NCI-H2171 (cell line): ENCODE data around the gene STATH.
"Not testable (repeated sequence)": the region's sequence is repeated elsewhere in the genome, so short reads cannot be mapped to it uniquely, and the experiment has no call there.

Experiments used
- DNase-seq: peaks from one replicate; lab custom pipeline; 2025; lab: John Stamatoyannopoulos, UW

Gene STATH, protein sequence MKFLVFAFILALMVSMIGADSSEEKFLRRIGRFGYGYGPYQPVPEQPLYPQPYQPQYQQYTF

DNA sequence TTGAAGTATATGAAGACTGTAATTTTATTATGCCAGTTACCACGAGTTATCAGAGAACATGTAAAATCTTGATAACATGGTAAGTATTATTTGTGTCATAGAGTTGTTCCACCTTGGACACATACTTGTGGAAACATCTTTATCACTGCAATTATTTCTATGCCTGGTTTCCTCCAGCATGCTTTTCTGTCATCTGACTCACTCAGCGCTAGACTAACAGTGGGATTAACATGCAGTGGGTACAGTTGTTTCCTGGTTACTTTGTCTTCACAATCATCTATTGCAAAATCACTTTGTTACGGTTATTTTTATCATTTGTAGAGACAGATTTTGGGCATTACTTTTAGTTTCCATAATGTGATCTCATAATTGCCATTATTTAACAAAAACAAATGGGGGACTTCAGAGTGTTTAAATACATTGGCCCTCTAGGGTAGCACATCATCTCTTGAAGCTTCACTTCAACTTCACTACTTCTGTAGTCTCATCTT lies at the start of gene STATH:
TSS of gene STATH (plus strand) at position 441 of the 491 bp plus-strand sequence. CDS start 2,472 bp downstream, outside the sequence.
- no peak for DNase-seq

DNA sequence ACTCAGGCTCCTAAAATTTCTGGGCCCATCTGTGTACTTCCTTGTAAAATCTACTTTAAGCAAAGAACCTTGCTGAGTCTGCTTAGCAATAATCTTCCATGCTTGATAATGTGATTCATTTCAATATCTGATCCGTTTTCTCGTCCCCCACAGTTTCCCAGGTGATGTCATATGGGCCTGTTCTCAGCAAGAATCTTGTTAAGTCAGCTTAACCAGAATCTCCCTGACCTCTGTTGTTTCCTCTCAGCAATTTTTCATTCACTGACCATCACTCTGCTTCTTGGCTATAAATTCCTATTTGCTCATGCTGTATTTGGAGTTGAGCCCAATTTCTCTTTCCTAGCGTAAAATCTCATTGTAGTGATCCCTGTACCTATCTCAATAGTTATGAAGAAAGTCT lies 44.2 kb upstream of the STATH start:
- DNase-seq: no peak

- DNase-seq: no peak
Measured at GRCh38 chr4:69957209-69957608, 38.6 kb upstream of the STATH start.

GRCh38 chr4:69965628-69966027 lies 30.1 kb upstream of the STATH start, which contains the start of gene CSN2:
Gene CSN2, minus strand, starts transcription at chr4:69965728. Its CDS starts 4,733 bp downstream, at chr4:69960995.
- no peak for DNase-seq

DNA sequence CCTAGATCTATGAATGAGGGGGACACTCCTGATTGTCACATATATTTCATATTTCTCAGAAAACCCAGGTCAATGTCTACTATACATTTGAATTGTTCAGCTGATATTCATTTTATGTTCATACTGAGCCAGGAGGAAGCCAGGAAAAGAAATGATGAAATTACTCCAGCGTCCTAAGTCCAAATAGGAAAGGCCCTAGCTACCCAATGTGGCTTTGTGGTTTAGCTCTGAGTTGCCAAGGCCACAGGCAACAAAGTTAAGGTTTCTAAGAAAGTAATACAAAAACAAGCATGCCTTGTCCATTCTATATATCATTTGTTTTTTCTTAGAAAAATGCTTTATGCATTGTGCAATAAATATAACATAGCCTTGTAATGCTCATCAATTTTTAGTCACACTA lies 25.7 kb upstream of the STATH start:
- no peak for DNase-seq

DNA sequence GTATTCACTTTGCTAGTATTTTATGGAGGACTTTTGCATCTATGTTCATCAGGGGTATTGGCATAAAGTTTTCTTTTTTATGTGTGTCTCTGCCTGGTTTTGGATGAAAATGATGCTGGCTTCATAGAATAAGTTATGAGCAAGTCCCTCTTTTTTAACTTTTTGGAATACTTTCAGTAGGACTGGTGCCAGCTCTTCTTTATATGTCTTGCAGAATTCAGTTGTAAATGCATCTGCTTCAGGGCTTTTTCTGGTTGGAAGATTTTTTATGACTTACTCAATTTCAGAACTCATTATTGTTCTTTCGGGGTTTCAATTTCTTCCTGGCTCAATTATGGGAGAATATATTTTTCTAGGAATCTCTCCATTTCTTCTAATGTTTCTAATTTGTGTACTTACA lies 21.1 kb upstream of the STATH start:
- no peak for DNase-seq

GRCh38 chr4:69977582-69977981 lies 18.2 kb upstream of the STATH start:
- no peak for DNase-seq

GRCh38 chr4:69984030-69984443 lies 11.7 kb upstream of the STATH start:
- DNase-seq: no peak

GRCh38 chr4:69986663-69987062 lies 9.1 kb upstream of the STATH start:
- no peak for DNase-seq

GRCh38 chr4:69991016-69991415 lies 4.8 kb upstream of the STATH start:
- no peak for DNase-seq

DNA sequence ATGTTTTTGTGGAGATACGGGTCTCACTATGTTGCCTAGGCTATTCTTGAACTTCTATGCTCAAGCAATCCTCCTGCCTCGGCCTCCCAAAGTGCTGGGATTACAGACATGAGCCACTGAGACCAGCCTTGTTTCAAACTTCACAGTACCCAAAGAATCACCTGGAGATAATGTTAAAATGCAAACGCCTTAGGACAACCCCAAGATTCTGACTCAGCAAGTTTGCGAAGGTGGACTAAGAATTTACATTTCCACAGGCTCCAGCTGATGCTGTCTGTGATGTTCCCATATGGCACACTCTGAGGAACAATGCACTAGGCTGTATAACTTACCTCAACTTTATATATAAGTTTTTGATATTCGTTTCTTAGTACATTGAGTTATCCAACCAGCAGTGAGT lies 984 bp upstream of the STATH start:
- DNase-seq: no peak

- no peak for DNase-seq
Measured at GRCh38 chr4:69999420-69999819, 3.7 kb downstream of the STATH start.

DNA sequence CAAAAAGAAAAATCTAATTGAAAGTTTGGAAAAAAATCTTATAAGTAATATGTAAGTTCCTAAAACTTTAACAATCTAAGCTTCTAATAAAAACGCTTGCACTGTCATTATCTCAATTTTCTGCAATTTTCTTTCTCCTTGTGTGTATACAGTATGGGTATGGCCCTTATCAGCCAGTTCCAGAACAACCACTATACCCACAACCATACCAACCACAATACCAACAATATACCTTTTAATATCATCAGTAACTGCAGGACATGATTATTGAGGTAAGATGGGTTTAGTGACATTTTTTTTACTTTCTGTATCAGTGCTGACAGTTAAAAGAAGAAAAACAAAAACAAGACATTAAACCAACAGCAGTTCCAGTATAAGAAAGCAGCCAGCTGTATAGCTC lies 4.9 kb downstream of the STATH start:
- DNase-seq: no peak

DNA sequence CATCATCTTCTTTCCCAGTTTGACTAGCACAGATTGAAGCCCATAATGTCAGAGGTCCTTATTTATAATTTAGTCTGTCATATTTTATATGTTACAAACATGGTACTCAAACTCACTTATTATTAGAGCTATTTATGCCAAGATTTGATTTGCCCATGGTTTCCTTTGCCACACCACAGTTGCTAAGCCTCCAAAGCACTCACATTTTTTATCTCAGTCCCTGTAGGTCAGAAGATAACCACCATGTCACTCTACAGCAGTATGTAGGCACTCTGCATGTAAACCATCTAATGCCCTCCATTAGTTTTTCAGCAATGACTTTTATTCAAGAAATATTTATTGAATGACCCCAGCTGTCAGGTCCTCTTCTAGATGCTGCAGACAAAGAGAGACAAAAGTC lies 6.7 kb downstream of the STATH start:
- no peak for DNase-seq

GRCh38 chr4:70008771-70009170 lies 13.0 kb downstream of the STATH start:
- no peak for DNase-seq

GRCh38 chr4:70019006-70019405 lies 23.2 kb downstream of the STATH start:
- not testable (repeated sequence) for DNase-seq

DNA sequence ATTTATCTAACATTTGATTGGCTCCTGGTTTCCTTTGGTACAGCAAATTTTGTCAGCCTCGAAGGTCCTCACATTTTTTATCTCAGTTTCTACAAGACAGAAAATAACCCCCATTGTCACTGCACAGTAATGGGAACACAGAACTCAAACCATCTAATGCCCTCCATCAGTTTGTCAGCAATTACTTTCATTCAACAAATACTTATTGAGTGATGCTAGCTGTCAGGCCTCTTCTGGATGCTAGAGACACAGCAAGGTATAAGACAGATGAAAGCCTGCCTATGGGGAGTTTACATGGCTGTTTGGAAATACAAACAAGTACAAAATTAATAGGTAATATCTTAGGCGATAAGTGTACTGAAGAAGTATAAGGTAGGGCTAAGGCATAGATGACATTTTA lies 27.5 kb downstream of the STATH start:
- DNase-seq: no peak

DNA sequence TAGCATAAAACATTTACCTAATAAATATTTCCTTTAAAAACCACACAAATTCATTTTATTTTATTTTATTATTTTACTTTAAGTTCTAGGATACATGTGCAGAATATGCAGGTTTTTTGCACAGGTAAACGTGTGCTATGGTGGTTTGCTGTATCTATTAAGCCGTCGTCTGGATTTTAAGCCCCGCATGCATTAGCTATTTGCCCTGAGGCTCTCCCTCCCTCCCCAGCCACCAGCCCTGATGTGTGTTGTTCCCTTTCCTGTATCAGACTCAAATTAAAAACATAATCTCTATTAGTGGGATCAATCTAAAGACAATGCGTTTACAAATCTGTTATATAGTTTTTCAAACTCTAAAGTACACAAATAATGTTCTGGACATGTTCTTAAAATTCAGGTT lies 31.2 kb downstream of the STATH start:
- DNase-seq: no peak

DNA sequence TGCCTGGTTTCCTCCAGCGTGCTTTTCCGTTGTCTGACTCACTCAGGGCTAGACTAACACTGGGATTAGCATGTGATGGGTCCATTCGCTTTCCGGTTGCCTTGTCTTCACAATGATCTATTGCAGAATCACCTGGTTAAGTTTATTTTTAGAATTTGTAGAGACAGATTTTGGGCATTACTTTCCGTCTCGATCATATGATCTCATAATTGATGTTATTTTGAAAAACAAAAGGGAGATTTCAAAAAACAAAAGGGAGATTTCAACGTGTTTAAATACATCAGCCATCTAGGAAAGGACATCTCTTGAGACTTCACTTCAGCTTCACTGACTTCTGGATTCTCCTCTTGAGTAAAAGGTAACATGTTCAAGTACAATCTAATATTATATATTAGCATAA lies 32.4 kb downstream of the STATH start, which contains the start of gene HTN3:
TSS of gene HTN3 (plus strand) at position 301 of the 400 bp plus-strand sequence. CDS start 2,282 bp downstream, outside the sequence.
- not testable (repeated sequence) for DNase-seq

DNA sequence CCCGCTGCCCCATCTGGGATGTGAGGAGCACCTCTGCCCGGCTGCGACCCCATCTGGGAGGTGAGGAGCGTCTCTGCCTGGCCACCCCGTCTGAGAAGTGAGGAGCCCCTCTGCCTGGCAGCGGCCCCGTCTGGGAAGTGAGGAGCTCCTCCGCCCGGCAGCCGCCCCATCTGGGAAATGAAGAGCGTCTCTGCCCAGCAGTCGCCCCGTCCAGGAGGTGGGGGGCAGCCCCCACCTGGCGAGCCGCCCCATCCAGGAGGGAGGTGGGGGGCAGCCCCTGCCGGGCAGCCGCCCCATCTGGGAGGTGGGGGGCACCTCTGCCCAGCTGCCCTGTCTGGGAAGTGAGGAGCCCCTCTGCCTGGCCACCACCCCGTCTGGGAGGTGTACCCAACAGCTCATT lies 41.8 kb downstream of the STATH start:
- DNase-seq: not testable (repeated sequence)

DNA sequence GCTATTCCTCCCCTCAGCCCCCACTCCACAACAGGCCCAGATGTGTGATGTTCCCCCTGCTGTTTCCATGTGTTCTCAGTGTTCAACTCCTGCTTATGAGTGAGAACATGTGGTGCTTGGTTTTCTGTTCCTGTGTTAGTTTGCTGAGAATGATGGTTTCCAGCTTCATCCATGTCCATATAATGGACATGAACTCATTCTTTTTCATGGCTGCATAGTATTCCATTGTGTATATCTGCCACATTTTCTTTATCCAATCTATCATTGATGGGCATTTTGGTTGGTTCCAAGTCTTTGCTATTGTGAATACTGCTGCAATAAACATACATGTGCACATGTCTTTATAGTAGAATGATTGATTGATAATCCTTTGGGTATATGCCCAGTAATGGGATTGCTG lies 44.2 kb downstream of the STATH start:
- not testable (repeated sequence) for DNase-seq

DNA sequence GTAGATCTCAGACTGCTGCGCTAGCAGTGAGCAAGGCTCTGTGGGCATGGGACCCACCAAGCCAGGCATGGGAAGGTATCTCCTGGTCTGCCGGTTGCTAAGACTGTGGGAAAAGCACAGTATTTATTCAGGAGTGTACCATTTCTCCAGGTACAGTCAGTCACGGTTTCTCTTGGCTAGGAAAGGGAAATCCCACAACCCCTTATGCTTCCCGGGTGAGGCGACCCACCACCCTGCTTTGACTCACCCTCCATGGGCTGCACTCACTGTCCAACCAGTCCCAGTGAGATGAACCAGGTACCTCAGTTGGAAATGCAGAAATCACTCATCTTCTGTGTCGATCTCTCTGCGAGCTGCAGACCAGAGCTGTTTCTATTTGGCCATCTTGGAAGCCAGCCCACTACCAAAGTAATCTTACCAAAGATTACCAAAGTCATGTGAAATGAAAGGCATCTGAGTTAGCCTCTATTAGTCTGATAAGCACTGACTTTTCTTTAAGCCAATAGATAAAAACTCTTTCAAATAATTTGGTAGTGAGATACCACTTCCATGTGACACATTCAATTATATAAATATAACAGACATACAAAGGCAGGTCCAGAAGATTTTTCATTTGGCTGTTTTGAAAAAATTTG lies 46.0 kb downstream of the STATH start:
- DNase-seq: no peak

GRCh38 chr4:70050138-70050537 lies 54.4 kb downstream of the STATH start, which contains the start of gene HTN1:
Gene HTN1, plus strand, starts transcription at chr4:70050438. Its CDS starts 2,639 bp downstream, at chr4:70053077.
- DNase-seq: not testable (repeated sequence)
